Limb (tissue), 2 donors: ENCODE measurements around the gene CYBA.

Experiments
- DNase-seq, 2 donors: peaks; one replicate each; pipeline ENCODE4 v3.0.0-alpha.2; 2016; ENCODE audit errors: extremely low spot score in 2 of 2

CYBA gene

GRCh38 chr16:88647178-88648070 is 3.4 kb downstream of the CYBA start:
- DNase-seq, result no peak

GRCh38 chr16:88646345-88647034 is 4.4 kb downstream of the CYBA start:
- DNase-seq, result no peak

DNA sequence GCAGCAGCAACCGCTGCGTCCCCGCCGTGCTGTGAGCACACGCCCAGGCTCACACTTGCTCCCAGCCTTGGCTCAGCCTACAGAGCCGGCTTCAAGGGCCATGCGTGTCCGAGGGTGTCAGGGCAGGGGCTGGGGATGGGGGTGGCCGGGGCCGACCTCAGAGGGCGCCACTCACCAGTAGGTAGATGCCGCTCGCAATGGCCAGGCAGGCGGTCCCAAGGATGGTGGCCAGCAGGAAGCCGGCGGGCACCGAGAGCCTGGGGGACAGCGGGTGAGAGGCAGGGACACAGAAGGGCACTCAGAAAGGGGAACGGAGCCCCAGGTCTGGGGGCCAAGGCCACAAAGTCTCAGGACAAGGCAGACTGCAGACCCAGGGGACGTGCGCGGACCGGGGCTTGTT is 4.9 kb downstream of the CYBA start:
- no peak for DNase-seq

DNA sequence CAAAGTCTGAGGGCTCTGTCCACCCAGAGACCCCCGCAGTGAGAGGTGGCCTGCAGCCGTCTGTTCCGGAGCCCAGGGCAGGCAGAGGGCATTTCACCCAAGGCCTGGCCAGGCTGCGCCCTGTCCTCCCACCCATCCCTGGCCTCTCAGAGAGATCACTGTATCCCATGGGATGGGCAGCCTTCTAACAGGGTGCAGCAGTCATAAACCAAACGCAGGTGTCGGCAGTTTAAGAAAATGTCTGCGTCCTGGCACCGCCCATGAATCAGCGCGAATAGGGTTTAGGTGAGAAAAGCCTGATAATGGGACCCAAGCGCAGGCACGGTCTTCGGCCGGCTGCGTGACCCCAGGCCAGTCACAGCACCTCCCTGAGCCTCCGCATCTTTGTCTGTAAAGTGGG is 5.4 kb downstream of the CYBA start:
- no peak for DNase-seq

DNA sequence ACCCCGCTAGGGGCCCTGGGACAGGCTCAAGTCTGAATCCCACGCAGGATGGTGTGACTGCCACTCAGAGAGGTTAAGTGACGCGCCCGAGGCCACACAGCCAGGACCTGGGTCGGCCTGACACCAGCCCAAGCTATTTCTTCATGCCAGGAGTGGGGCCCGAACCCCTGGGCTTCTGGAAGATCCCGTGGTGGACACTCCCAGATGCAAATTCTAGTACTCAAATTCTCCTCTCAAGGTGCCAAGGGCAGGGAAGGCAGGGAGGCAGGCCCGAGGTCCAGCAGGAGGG is 7.3 kb downstream of the CYBA start:
- DNase-seq, result no peak

DNA sequence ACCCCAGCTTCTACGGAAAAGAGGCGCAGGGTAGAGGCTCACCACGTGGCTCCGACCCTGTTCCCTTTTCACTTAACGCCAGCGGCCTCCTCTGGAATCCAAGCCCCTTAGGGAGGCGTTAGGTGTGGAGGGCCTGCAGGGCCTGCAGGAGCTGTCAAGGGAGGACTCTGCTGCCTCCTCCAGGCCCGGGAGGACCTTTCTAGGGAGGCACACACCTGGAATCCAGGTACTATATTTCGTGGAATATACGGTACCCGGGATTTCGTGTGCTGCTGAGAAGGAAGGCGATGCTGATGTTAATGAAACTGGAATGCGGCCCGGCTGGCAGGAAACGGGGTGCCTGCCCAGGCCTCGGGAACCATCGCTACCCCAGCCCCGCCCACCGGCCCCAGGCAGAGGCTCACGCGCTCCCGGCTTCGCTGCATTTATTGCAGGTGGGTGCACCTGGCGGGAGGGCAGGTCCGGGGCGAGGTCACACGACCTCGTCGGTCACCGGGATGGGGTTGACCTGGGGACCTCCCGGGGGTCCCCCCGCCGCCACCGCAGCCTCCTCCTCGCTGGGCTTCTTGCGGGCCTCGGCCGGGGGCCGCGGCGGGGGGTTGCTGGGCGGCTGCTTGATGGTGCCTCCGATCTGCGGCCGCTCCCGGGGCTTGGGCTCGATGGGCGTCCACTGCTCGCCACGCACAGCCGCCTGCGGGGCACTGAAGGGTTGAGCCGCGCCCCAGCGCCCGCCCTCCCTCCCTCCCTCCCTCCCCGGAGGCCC is 7.8 kb downstream of the CYBA start:
- DNase-seq, result no peak

GRCh38 chr16:88640498-88641247 is 10.2 kb downstream of the CYBA start:
- DNase-seq, result no peak

DNA sequence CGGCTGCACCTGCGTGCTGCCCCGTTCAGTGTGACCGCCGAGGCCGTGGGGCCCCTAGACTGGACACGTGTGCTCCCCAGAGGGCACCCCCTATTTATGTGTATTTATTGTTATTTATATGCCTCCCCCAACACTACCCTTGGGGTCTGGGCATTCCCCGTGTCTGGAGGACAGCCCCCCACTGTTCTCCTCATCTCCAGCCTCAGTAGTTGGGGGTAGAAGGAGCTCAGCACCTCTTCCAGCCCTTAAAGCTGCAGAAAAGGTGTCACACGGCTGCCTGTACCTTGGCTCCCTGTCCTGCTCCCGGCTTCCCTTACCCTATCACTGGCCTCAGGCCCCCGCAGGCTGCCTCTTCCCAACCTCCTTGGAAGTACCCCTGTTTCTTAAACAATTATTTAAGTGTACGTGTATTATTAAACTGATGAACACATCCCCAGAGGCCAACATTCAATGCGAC is 10.8 kb downstream of the CYBA start:
- no peak for DNase-seq

DNA sequence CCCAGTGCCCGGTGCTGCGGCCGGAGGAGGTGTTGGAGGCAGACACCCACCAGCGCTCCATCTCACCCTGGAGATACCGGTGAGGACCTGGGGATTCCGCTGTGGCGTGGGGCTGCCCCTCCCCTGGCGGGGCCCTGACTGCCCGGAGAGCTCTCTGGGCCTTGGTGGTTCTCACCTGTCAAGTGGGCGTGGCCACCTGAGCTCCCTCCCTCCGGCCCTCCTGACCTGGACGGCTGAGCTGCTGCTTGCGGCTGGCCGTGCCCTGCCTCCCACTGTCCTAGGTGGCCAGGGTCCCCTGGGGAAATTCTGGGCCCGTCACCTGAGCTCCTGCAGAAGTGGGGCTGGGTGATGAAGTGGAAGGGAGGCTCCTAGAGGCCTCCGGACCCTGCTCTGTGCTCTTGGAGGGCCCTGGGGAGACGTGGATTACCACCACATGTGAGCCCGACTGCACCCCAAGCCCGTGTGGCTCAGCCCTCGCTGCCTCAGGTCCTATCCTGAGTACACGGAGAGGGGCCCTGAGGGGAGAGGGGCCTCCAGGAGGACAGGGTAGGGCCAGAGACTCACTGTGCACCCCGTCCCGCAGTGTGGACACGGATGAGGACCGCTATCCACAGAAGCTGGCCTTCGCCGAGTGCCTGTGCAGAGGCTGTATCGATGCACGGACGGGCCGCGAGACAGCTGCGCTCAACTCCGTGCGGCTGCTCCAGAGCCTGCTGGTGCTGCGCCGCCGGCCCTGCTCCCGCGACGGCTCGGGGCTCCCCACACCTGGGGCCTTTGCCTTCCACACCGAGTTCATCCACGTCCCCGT is 11.4 kb downstream of the CYBA start:
- no peak for DNase-seq

GRCh38 chr16:88638323-88639230 is 12.3 kb downstream of the CYBA start, which contains the start of gene IL17C:
Gene IL17C (plus strand): TSS chr16:88638572. CDS start chr16:88638642, 70 bp downstream.
- no peak for DNase-seq

- DNase-seq, result no peak
These were observed 14.2 kb downstream of the CYBA start for GRCh38 chr16:88636488-88637265.

DNA sequence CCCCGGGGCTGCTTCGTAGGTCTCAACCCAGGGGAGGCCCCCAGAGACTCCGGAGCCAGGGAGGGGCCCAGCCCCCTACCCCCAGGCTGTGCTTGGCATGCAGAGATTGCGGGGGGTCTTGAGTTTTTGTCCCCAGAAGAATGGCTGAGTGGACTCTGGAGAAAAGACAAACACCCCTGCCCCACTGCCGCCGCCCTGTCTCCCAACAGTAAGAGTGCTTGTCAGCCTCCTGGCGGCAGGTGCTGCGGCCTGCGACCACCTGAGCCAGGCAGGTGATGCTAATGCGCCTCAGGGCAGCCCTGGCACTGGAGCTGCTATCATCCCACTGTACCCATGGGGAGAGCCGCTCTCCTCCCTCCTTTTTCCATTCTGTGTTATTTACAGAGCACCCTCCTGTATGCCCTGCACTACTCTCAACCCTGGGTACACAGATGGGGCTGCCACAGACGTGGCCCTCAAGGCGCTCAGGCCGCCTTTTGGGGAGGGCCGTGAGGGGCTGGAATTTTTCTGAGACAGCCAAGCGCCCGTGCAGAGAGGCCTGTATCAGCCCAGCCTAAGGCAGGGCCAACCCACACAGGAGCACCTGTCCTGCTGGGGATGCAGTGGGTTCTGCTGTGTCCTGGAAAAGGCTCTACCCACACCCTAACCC is 15.1 kb downstream of the CYBA start:
- no peak for DNase-seq

GRCh38 chr16:88634994-88635670 is 15.7 kb downstream of the CYBA start:
- no peak for DNase-seq

DNA sequence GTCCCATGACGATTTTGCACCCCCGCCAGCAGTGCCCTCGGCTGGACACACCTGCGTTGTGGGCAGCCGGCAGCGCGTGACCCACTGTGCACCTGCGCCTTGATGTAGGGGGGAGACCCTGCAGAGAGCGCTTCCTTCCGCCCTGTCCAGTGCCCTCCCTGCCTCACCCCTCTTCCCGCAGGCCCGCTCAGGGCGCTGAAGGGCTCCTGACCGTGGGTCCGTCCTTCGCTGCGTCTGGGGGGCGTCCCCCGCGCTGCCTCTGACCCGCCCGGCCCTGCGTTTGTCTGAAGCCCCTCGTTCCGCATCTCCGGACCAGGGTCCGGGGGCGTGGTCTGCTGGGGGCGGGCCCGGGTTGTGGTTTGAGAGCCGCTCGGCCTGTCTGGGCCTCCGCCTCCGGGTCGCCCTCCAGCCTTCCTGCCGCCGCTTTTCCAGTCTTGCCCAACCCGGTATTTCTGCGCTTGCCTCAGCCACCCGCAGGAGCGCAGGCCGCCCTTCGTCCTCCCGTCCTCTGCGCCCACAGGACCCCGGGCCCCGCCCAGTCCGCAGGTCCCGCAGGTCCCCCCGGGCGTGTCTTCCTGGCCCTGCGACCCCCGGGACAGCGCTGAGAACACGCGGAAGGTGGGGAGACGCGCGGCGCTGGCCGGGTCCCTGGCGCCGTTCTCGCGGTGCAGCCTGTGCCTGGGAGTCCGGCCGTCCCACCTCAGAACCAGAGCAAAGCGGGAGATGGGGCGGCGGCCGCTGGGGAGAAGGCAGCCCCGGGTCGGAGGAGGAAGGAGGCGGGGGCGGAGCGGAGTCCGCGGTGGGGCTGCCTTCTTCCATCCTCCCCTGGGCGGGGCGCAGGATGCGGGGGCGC is 16.5 kb downstream of the CYBA start:
- peak in 1 of 2 donors; percentile 54 for DNase-seq

DNA sequence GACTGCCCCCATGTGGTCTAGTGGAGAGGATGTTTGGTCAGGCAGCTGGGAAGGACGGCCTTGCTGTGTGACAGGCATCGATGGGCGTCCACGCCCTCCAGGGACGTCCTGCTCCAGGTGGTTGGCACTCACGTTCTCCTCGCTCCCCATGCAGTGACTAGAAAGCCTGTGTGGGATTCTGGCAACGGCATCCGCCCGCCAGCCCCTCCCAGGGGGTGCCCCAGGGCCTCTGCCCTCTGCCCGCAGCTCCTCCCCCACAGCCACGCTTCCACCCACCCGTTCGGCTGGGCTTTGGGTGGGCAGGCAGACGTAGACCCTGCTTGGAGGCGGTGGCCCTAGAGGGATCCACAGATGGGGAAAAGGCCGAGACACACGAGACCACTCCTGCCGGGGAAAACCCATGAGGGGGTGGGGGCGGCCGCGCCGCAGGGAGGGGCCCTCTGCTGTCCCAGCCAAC is 17.1 kb downstream of the CYBA start:
- DNase-seq, result no peak

DNA sequence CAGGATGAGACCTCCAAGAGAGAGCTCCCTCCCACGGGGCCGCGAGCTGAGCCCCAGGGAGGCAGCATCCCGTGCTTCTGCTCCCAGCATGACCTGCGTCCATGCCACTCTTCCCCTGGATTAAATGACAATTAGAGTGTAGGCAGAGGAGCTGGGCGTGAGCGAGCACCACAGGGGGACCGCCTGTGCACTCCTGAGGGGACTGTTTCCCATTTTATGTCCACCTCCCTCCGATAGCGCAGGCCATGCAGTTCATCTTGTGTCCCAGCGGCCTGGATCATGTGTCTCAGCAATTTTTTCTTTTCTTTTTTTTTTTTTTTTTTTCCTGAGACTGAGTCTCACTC is 18.3 kb downstream of the CYBA start:
- no peak for DNase-seq
